Fibroblast of pulmonary artery (primary cell): ENCODE results near the gene MYL6.

ENCODE experiments used
- DNase-seq: peaks from one replicate; pipeline ENCODE4 v3.0.0-alpha.2; 2010; ENCODE audit warnings: low read depth
- H3K4me3 ChIP-seq: replicated peaks from 2 replicates; pipeline ENCODE4 v1.5.1; 2011; ENCODE audit warnings: low read depth, mild to moderate bottlenecking, control low read depth, low read length, moderate library complexity
- TF ChIP-seq, protein P1 (sequence below): IDR thresholded peaks from 2 replicates; pipeline ENCODE4 v1.5.1; 2011; ENCODE audit warnings: mild to moderate bottlenecking, control low read depth, low read length, inconsistent platforms; ENCODE audit errors: missing control alignments

MYL6 gene

DNA sequence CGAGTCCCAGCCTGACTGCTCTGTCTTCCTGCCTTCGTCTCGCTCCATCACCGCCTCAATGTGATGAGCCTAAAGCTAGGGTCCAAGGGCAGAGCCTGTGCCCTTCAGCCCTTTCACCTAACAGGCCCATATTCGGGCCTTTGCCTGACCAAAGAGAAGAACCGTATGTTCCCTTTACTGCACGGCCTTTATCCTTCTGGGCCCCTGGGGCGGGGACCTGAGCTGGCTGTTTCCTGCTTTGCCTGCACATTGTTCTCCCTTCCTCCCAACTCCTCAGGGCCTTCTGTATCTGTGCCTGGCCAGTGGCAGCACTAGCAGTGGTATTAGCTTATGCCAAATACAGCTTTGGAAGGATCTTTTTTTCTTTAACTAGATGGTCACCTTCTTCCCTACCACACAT lies 14.3 kb upstream of the MYL6 start:
- no peak for DNase-seq
- TF ChIP-seq, protein P1, sequence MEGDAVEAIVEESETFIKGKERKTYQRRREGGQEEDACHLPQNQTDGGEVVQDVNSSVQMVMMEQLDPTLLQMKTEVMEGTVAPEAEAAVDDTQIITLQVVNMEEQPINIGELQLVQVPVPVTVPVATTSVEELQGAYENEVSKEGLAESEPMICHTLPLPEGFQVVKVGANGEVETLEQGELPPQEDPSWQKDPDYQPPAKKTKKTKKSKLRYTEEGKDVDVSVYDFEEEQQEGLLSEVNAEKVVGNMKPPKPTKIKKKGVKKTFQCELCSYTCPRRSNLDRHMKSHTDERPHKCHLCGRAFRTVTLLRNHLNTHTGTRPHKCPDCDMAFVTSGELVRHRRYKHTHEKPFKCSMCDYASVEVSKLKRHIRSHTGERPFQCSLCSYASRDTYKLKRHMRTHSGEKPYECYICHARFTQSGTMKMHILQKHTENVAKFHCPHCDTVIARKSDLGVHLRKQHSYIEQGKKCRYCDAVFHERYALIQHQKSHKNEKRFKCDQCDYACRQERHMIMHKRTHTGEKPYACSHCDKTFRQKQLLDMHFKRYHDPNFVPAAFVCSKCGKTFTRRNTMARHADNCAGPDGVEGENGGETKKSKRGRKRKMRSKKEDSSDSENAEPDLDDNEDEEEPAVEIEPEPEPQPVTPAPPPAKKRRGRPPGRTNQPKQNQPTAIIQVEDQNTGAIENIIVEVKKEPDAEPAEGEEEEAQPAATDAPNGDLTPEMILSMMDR: no peak
- no peak overlapping the region for H3K4me3 ChIP-seq

DNA sequence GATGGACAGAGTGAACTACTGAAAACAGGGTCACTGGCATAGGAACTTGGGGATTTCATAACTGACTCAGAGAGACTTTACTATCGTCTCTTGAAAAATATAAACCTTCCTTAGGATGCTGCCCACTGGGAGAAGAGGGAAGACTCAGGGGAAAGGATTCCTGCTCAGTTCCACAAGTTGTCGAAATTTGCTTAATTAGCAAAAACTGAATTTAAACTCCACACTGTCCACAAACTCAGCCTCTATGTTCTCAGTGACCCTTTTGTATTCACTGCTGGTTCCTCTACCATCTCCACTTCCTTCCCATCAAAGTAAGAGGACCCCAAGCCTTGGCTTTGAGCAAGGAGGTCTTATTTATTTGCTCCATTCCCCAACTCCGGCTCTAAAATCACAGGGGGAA lies 12.9 kb upstream of the MYL6 start:
- DNase-seq: no peak
- no peak overlapping the region for H3K4me3 ChIP-seq
- TF ChIP-seq, protein P1: no peak

DNA sequence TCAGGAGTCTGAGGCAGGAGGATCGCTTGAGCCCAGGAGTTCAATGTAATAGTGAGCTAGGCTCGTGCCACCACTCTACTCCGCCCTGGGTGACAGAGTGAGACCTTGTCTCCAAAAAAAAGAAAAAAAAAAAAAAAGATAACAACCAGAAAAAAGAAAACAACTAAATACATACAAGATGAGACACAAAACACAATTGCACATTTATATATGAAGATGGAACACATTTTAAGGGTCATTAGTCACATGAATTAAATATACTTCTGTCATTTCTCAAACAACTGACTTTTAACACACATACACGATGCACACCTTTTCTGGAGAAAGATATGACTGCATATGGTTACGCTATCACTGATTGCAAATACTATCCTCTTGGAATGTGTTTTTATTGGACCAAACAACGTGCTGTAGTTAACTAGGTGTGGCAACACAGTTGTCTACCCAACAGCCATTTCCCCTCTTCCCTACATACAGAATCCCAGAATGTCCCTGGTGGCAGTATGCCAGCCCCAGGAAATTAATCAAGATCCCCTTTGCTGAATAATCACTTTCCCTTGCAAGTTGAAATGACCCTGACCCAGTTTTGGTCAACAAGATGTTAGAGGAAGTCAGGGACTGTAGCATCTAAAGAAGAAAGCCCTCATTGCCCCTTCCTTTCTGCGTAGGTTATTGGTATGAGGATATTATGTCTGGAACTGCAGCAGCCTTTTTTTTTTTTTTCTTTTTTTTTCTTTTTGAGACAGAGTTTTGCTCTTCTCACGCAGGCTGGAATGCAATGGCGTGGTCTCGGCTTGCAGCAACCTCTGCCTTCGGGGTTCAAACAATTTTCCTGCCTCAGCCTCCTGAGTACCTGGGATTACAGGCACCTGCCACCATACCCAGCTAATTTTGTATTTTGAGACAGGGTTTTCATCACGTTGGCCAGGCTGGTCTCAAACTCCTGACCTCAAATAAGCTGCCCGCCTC lies 11.4 kb upstream of the MYL6 start:
- TF ChIP-seq, protein P1: no peak
- DNase-seq: no peak
- H3K4me3 ChIP-seq: no peak overlapping the region

DNA sequence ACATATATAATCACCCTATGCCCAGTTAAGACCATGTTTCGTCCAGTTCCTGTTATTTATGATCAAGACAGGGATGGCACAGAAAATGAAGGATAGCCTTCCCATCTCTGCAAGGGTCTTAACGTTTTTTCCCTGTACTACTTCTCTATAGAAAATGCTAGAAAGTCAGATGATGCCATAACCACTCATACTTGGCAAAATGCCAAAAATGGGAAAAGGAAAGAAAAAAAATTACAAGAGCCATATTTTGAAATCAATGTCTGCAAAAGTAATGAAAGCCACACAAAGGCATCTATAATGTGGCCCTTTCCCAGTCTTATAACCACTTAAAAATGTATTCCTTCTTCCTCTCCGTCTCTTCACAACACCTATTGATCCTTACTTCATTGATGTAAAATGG lies 7.6 kb upstream of the MYL6 start:
- TF ChIP-seq, protein P1: no peak
- no peak overlapping the region for H3K4me3 ChIP-seq
- peak; percentile 65 for DNase-seq

DNA sequence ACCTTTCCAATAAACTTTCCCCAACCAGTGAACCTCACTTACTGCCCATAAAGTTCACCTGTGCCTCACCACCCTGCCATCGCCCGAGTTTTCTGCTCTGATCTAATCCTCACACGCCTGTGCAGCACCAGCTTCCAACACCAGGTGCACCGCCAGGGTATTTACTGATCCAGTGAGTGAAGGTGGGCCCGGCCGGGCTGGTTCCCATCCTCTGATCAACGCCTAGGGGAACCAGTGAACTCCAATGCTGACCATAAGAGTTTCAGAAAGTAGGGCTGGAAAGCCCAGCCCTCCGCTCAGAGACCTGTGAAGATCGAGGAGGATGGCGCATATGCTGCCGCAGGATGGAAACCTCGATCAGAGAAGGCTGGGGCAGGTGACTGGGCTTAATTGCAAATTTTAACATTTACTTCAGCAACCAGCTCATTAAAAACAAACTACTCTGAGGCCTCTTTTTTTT lies 6.5 kb upstream of the MYL6 start:
- H3K4me3 ChIP-seq: peak overlapping the region; percentile 79
- TF ChIP-seq, protein P1: peak; percentile 27
- DNase-seq: no peak

DNA sequence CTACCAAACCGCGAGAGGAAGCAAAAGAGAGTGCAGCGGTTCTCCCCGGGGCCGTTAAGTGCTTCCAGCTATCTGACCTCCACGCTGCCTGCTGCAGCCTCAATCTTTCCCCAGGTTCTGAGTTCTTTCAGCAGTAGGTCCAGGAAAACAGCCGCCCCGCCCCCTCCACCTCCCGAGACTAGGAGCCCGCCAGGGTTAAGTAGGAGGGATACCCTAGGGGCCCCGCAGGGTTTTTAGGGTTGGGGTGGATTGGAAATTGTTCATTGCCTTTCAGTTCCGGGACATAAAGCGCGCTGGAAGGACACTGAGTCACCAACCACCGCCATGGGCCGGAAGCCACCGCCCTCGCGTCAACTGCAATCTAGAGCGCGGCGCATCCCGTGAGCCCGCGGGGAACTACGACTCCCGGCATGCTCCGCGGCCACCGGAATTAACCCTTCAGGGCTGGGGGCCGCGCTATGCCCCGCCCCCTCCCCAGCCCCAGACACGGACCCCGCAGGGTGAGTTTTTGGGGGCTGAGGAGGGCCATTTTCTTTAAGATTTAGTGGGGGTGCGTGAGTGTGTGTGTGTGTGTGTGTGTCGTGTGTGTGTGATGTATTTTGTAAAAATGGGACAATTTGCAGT lies 5.9 kb upstream of the MYL6 start, which contains the start of gene MYL6B:
TSS of gene MYL6B (plus strand) at position 456 of the 624 bp plus-strand sequence. CDS start 1,332 bp downstream, outside the sequence.
- peak within 1 kb of the TSS; percentile 79 for H3K4me3 ChIP-seq
- TF ChIP-seq, protein P1: no peak
- DNase-seq: peak; percentile 89
